Middle frontal gyrus (tissue), 1 donor: ENCODE measurements around the gene DCDC2.
"Not testable (repeated sequence)": the region's sequence is repeated elsewhere in the genome, so short reads cannot be mapped to it uniquely, and the experiment has no call there.

Experiments used
- DNase-seq: peaks from one replicate; pipeline ENCODE4 v3.0.0-alpha.2; 2015; ENCODE audit warnings: low spot score; ENCODE audit errors: extremely low spot score

DCDC2 gene

GRCh38 chr6:24357336-24358218 is at the start of gene DCDC2:
Gene DCDC2 (minus strand): TSS chr6:24358059. CDS start chr6:24357750, 309 bp downstream.
- no peak for DNase-seq

DNA sequence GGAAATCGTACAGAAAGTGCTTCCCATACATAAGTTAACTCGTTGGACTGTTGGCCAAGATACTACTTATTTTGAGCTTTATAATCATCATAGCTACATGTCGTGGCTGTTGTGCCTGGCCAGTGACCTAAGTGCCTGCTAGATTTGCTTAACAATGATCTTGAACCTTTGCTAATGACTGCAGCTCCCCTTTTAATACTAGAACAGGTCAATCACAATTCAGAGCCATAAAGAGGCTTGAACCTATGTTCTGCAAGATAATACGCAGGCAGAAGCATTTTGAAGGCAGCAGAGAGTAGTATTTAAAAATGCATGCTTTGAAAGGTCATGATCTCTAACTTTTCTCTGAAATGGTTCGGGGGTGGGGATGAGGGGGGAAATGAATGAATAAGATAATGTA is 47.4 kb upstream of the DCDC2 start:
- DNase-seq: no peak

DNA sequence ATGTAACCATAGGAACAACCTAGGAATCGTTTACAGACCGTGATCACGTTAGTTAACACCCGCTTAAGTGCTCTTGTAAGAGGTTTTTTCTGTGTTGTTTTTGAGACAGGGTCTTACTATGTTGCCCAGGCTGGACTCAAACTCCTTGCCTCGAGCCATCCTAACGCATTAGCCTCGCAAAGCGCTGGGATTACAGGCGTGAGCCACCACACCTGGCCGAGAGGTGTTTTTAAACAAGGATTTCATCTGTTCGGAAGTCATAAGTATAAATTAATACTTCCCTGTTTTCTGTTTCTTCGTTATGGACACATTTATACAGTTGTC is 45.6 kb upstream of the DCDC2 start:
- no peak for DNase-seq

DNA sequence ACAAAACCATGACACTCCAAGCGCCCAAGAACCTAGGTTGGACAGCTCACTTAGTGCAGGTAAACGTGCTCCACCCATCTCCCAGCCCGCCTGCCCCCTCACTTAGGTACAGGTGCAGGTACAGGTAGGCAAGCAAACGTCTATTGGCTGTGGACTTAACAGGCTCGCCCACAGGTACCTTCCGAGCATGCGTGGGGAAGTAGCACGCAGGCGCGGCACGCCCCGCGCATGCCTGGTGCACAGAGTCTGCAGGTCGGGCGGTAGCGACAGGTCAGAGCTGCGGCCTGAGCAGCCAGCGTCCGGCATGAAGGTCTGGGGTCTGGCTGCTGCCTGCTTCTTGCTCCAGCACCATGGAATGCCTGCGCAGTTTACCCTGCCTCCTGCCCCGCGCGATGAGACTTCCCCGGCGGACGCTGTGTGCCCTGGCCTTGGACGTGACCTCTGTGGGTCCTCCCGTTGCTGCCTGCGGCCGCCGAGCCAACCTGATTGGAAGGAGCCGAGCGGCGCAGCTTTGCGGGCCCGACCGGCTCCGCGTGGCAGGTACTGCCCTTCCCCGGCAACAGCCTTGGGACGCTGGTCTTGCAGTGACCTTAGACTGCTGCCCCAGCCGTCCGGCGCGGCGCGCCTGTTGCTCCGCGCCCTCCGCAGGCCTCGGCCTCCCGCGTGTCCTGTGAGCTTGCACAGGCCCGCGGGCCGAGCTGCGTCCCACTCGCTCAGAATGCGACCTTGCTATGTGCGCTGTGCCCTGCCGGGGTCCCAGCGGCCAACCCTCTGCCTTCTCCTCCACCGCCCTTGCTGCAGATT is 45.0 kb upstream of the DCDC2 start, which contains the start of gene MRS2:
Gene MRS2 (plus strand): TSS at position 240 of the 804 bp plus-strand sequence. CDS start 111 bp downstream, at position 351.
- DNase-seq: peak; percentile 86

- no peak for DNase-seq
Measured at GRCh38 chr6:24401458-24401857, 43.6 kb upstream of the DCDC2 start.

DNA sequence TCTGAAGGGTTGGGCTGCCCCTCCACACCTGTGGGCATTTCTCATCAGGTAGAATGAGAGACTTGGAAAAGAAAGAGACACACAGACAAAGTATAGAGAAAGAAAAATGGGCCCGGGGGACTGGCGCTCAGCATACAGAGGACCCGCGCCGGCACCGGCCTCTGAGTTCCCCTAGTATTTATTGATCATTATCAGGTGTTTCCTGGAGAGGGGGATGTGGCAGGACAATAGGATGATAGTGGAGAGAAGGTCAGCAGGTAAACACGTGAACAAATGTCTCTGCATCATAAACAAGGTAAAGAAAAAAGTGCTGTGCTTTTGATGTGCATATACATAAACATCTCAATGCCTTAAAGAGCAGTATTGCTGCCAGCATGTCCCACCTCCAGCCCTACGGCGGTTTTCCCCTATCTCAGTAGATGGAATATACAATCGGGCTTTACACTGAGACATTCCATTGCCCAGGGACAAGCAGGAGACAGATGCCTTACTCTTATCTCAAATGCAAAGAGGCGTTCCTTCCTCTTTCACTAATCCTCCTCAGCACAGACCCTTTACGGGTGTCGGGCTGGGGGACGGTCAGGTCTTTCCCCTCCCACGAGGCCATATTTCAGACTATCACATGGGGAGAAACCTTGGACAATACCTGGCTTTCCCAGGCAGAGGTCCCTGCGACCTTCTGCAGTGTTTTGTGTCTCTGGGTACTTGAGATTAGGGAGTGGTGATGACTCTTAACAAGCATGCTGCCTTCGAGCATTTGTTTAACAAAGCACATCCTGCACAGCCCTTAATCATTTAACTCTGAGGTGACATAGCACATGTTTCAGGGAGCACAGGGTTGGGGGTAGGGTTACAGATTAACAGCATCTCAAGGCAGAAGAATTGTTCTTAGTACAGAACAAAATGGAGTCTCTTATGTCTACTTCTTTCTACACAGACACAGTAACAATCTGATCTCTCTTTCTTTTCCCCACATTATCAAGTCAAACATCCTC is 42.5 kb upstream of the DCDC2 start:
- not testable (repeated sequence) for DNase-seq

- no peak for DNase-seq
Measured at GRCh38 chr6:24397631-24398030, 39.8 kb upstream of the DCDC2 start.

- no peak for DNase-seq
Measured at GRCh38 chr6:24396824-24397223, 39.0 kb upstream of the DCDC2 start.

DNA sequence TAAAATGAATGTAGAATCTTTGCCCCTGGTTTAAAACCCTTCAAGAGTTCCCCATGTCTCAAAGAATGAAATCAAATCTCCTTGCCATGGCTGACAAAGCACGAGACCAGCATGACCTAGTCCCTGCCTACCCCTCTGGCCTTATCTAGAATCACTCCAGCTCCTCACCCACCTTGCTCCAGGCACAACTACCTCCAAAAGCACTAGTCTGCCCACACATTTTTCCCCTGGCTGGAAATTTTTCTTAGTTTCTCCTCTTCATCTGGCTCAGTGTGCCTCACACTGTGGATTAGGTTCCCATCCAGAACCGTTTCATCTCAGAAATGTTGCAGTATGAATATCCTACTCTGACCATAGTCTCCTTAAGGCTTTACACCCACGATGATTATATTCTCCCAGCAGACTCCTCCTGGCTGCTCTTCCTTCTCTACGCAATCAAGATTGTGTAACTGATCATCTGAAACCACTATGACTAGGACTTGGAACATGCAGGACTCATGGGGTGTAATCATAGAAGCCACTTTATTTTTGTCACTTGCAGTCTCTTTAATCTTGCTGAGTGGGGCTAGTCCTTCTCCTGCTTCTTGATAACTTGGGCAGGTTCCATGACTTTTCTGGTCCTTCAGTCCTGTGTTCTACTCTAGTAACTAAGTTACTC is 37.0 kb upstream of the DCDC2 start:
- peak; percentile 9 for DNase-seq

GRCh38 chr6:24394061-24394779 is 36.4 kb upstream of the DCDC2 start:
- no peak for DNase-seq

GRCh38 chr6:24391756-24392405 is 34.0 kb upstream of the DCDC2 start:
- DNase-seq: no peak

- no peak for DNase-seq
Measured at GRCh38 chr6:24391208-24391607, 33.3 kb upstream of the DCDC2 start.

- no peak for DNase-seq
Measured at GRCh38 chr6:24387818-24388217, 30.0 kb upstream of the DCDC2 start.

GRCh38 chr6:24385536-24386269 is 27.8 kb upstream of the DCDC2 start:
- DNase-seq: no peak

GRCh38 chr6:24384369-24385130 is 26.7 kb upstream of the DCDC2 start:
- DNase-seq: not testable (repeated sequence)

- DNase-seq: not testable (repeated sequence)
Measured at GRCh38 chr6:24382891-24383494, 25.1 kb upstream of the DCDC2 start.

DNA sequence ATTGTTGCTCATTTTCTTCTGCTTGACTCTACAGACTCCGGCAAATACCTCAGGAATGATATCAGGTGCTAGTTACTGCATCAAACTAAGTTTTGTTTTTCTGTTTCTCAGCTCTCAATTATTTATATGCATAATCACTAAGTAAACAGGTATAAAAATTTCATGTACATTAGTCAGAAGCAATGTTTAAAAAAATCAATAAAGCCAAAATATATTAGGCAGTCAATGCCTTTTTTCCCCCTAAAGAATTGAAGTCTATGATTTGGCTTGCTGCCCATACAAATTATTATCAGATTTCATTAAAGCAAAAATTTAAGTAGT is 24.3 kb upstream of the DCDC2 start:
- DNase-seq: no peak
